SK-N-SH treated with all-trans-retinoic acid at 6 μM for 48 hours (cell line): ENCODE results near the gene BABAM2.

ENCODE experiments used
- ESRRG ChIP-seq: fragments of 250-450 bp; sonication (Bioruptor Pico); IDR thresholded peaks from 2 replicates; pipeline ENCODE4 v1.6.1; 2021; ENCODE audit warnings: mild to moderate bottlenecking
- RARB ChIP-seq: fragments of 250-450 bp; sonication (Bioruptor Pico); IDR thresholded peaks from 2 replicates; pipeline ENCODE4 v1.8.0; 2021; ENCODE audit warnings: mild to moderate bottlenecking, moderate library complexity
- ZFP30 ChIP-seq: fragments of 450-650 bp; formaldehyde crosslinking; IDR thresholded peaks from 2 replicates; pipeline ENCODE4 v1.5.0; 2022; ENCODE audit warnings: mild to moderate bottlenecking, moderate library complexity
- ZNF565 ChIP-seq: fragments of 450-650 bp; formaldehyde crosslinking; conservative IDR thresholded peaks from 2 replicates; pipeline ENCODE4 v1.5.0; 2020; ENCODE audit warnings: low read depth, mild to moderate bottlenecking, moderate library complexity
- TF ChIP-seq, protein P1 (sequence below): fragments of 250-450 bp; sonication (Bioruptor Pico); IDR thresholded peaks from 2 replicates; pipeline ENCODE4 v1.5.1; 2021; ENCODE audit warnings: mild to moderate bottlenecking, moderate library complexity

DNA sequence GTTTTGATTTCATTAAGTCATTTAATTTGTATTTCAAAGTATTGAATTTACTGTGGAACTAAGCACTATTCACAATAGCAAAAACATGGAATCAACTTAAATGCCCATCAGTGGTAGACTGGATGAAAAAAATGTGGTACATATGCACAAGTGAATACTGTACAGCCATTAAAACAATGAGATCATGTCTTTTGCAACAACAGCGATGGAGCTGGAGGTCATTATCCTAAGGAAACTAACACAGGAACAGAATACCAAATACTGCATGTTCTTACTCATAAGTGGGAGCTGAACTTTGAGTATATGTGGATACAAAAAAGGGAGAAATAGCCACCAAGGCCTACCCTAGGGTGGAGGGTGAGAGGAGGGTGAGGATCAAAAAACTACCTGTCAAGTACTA is 164.4 kb downstream of the BABAM2 start:
- TF ChIP-seq, protein P1, sequence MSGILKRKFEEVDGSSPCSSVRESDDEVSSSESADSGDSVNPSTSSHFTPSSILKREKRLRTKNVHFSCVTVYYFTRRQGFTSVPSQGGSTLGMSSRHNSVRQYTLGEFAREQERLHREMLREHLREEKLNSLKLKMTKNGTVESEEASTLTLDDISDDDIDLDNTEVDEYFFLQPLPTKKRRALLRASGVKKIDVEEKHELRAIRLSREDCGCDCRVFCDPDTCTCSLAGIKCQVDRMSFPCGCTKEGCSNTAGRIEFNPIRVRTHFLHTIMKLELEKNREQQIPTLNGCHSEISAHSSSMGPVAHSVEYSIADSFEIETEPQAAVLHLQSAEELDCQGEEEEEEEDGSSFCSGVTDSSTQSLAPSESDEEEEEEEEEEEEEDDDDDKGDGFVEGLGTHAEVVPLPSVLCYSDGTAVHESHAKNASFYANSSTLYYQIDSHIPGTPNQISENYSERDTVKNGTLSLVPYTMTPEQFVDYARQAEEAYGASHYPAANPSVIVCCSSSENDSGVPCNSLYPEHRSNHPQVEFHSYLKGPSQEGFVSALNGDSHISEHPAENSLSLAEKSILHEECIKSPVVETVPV (CRISPR knock-in tag): no peak
- TF ChIP-seq ESRRG (CRISPR knock-in tag): no peak
- TF ChIP-seq RARB: no peak
- TF ChIP-seq ZFP30 (CRISPR knock-in tag): no peak
- no peak for TF ChIP-seq ZNF565 (CRISPR knock-in tag)
